Hepatocyte (in vitro differentiated cells): ENCODE results near the gene RIC1.

ENCODE experiments used
- EZH2 ChIP-seq: fragments of 200-600 bp; sonication (generic); IDR thresholded peaks from 2 replicates; pipeline ENCODE4 v1.6.1; 2016; ENCODE audit warnings: antibody characterized with exemption, mild to moderate bottlenecking, borderline replicate concordance
- EZH2phosphoT487 ChIP-seq: fragments of 200-600 bp; sonication (generic); IDR thresholded peaks from one replicate; pipeline ENCODE4 v1.6.1; 2018; ENCODE audit warnings: antibody characterized with exemption, mild to moderate bottlenecking, low read depth, moderate library complexity; ENCODE audit not compliant: unreplicated experiment, severe bottlenecking
- TF ChIP-seq, protein P1 (sequence below): fragments of 200-600 bp; sonication (generic); IDR thresholded peaks from 2 replicates; pipeline ENCODE4 v1.5.1; 2016; ENCODE audit warnings: antibody characterized with exemption, mild to moderate bottlenecking; ENCODE audit not compliant: poor library complexity

DNA sequence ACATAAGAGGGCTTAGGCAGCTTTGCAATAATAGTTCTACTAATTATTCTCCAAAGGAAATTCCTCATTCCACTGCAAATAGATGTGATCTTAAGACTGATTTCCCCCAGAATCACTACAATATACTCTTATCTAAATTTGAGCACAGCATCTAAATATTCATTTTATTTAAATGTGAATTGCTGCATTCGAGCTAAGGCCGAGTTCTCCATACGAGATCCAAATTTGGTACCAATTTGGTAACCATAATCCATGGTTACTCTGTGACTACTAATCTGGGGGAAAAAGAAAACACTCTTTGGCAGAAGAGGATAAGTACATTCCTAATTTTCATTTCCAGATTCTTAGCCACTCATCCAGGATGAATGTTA lies 19.7 kb upstream of the RIC1 start:
- TF ChIP-seq, protein P1, sequence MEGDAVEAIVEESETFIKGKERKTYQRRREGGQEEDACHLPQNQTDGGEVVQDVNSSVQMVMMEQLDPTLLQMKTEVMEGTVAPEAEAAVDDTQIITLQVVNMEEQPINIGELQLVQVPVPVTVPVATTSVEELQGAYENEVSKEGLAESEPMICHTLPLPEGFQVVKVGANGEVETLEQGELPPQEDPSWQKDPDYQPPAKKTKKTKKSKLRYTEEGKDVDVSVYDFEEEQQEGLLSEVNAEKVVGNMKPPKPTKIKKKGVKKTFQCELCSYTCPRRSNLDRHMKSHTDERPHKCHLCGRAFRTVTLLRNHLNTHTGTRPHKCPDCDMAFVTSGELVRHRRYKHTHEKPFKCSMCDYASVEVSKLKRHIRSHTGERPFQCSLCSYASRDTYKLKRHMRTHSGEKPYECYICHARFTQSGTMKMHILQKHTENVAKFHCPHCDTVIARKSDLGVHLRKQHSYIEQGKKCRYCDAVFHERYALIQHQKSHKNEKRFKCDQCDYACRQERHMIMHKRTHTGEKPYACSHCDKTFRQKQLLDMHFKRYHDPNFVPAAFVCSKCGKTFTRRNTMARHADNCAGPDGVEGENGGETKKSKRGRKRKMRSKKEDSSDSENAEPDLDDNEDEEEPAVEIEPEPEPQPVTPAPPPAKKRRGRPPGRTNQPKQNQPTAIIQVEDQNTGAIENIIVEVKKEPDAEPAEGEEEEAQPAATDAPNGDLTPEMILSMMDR, result no peak
- no peak for TF ChIP-seq EZH2phosphoT487
- no peak for TF ChIP-seq EZH2
